A549 (cell line): Measurements from ENCODE around the gene ALX3. TPM values are rescaled to one million over a fixed set of nuclear protein-coding genes. Genes with fewer than 3 reads are reported as not detected.

Experiments
- ATAC-seq, 2 experiments: fragments of 200-7000 bp in 1 of 2; fragments of >200 bp in 1 of 2; cut with Nextera tagmentation in 1 of 2; cut with Tn5 transposase in 1 of 2; 3 replicates each; pipeline versions ENCODE4 v1.8.0 to v1.9.1; 2018 to 2020; ENCODE audit warnings: mild to moderate bottlenecking in 1 of 2, moderate library complexity in 1 of 2
- CTCF ChIA-PET: fragments of 300-600 bp; sonication (Branson Sonifier 250); formaldehyde crosslinking; extraction: SDS; loops from one replicate; lab custom pipeline; 2021; ENCODE audit warnings: antibody characterized with exemption, inconsistent platforms; lab: Yijun Ruan, JAX
- POLR2A ChIA-PET: fragments of 350-600 bp; formaldehyde crosslinking; extraction: SDS; loops from one replicate; lab custom pipeline; 2021; ENCODE audit warnings: antibody characterized with exemption, inconsistent platforms; lab: Yijun Ruan, JAX
- DNase-seq, 2 experiments: peaks; one replicate each; pipeline versions ENCODE4 v3.0.0 to v3.0.0-alpha.2; 2011 to 2016; ENCODE audit warnings: low read depth in 1 of 2, low spot score in 1 of 2
- FAIRE-seq: peaks from 2 replicates; lab custom pipeline; 2011; peaks lifted over from hg19 to GRCh38; lab: Jason Lieb, UNC
- H3K27ac ChIP-seq, 2 experiments: fragments of >200 bp; sonication (Bioruptor Twin); formaldehyde crosslinking; 3 replicates each; pipeline ENCODE4 v1.5.1; 2016 to 2017
- H3K4me1 ChIP-seq: fragments of >200 bp; sonication (Bioruptor Twin); formaldehyde crosslinking; 3 replicates; pipeline ENCODE4 v1.6.1; 2016
- H3K4me2 ChIP-seq: fragments of >200 bp; sonication (Bioruptor Twin); formaldehyde crosslinking; 3 replicates; pipeline ENCODE4 v1.6.1; 2016
- H3K4me3 ChIP-seq: fragments of >200 bp; sonication (Bioruptor Twin); formaldehyde crosslinking; 3 replicates; pipeline ENCODE4 v1.5.1; 2016
- H3K9me3 ChIP-seq: fragments of >200 bp; sonication (Bioruptor Twin); formaldehyde crosslinking; 3 replicates; pipeline ENCODE4 v1.6.1; 2016
- BHLHE40 ChIP-seq: IDR thresholded peaks from 2 replicates; pipeline ENCODE4 v1.6.1; 2012; ENCODE audit warnings: low read depth, low read length, inconsistent platforms
- CBX2 ChIP-seq: fragments of 200-600 bp; sonication (generic); IDR thresholded peaks from 2 replicates; pipeline ENCODE4 v1.6.1; 2016; ENCODE audit warnings: low read depth, mild to moderate bottlenecking, borderline replicate concordance
- EHF ChIP-seq: fragments of 250-450 bp; sonication (Bioruptor Pico); IDR thresholded peaks from 2 replicates; pipeline ENCODE4 v1.5.0; 2020; ENCODE audit warnings: mild to moderate bottlenecking
- FOXS1 ChIP-seq: fragments of 250-450 bp; sonication (Bioruptor Pico); IDR thresholded peaks from 2 replicates; pipeline ENCODE4 v1.5.0; 2020; ENCODE audit warnings: mild to moderate bottlenecking, moderate library complexity
- GATA3 ChIP-seq: IDR thresholded peaks from 2 replicates; pipeline ENCODE4 v1.6.1; 2012; ENCODE audit warnings: borderline replicate concordance
- HEYL ChIP-seq: fragments of 250-450 bp; sonication (Bioruptor Pico); IDR thresholded peaks from 2 replicates; pipeline ENCODE4 v1.8.0; 2021; ENCODE audit warnings: mild to moderate bottlenecking, moderate library complexity
- HOXB5 ChIP-seq: fragments of 250-450 bp; sonication (Bioruptor Pico); IDR thresholded peaks from 2 replicates; pipeline ENCODE4 v1.5.0; 2020; ENCODE audit warnings: mild to moderate bottlenecking, moderate library complexity
- JUN ChIP-seq, 2 experiments: fragments of >200 bp; sonication (Bioruptor Twin); formaldehyde crosslinking; IDR thresholded peaks; 2 replicates in 1 of 2; 3 replicates in 1 of 2; pipeline ENCODE4 v1.6.1; 2016 to 2017
- MAFK ChIP-seq: fragments of 450-650 bp; IDR thresholded peaks from 2 replicates; pipeline ENCODE4 v1.6.1; 2014; ENCODE audit not compliant: partially characterized antibody
- MAZ ChIP-seq: fragments of 150-350 bp; IDR thresholded peaks from 2 replicates; pipeline ENCODE4 v1.6.1; 2014; ENCODE audit warnings: antibody characterized with exemption, low read depth, low read length, borderline replicate concordance
- NFE2L2 ChIP-seq: fragments of 150-350 bp; conservative IDR thresholded peaks from 2 replicates; pipeline ENCODE4 v1.6.1; 2014; ENCODE audit warnings: low read length
- NR3C1 ChIP-seq: fragments of >200 bp; sonication (Bioruptor Twin); formaldehyde crosslinking; IDR thresholded peaks from 3 replicates; pipeline ENCODE4 v1.6.1; 2017
- POLR2A ChIP-seq: IDR thresholded peaks from 2 replicates; pipeline ENCODE4 v1.6.1; 2012; ENCODE audit warnings: mild to moderate bottlenecking, low read length
- RAD21 ChIP-seq, 2 experiments: fragments of >200 bp in 1 of 2; sonication (Bioruptor Twin) in 1 of 2; formaldehyde crosslinking in 1 of 2; IDR thresholded peaks in 1 of 2; conservative IDR thresholded peaks in 1 of 2; 2 replicates in 1 of 2; 3 replicates in 1 of 2; pipeline ENCODE4 v1.6.1; 2012 to 2018; ENCODE audit warnings: inconsistent platforms in 1 of 2
- RCOR1 ChIP-seq: fragments of 150-350 bp; IDR thresholded peaks from 2 replicates; pipeline ENCODE4 v1.6.1; 2014; ENCODE audit warnings: antibody characterized with exemption, low read length, low read depth
- RNF2 ChIP-seq: fragments of 200-600 bp; sonication (generic); IDR thresholded peaks from 2 replicates; pipeline ENCODE4 v1.6.1; 2016; ENCODE audit warnings: low read depth, mild to moderate bottlenecking, antibody characterized with exemption, moderate library complexity, borderline replicate concordance
- SMC3 ChIP-seq: fragments of >200 bp; sonication (Bioruptor Twin); formaldehyde crosslinking; IDR thresholded peaks from 3 replicates; pipeline ENCODE4 v1.6.1; 2018; ENCODE audit warnings: inconsistent platforms
- TFCP2L1 ChIP-seq: fragments of 250-450 bp; sonication (Bioruptor Pico); IDR thresholded peaks from 2 replicates; pipeline ENCODE4 v1.5.0; 2021; ENCODE audit warnings: mild to moderate bottlenecking
- ZNF302 ChIP-seq: fragments of 250-450 bp; sonication (Bioruptor Pico); IDR thresholded peaks from 2 replicates; pipeline ENCODE4 v1.9.0; 2021; ENCODE audit warnings: inconsistent platforms, mild to moderate bottlenecking, moderate library complexity
- ZSCAN20 ChIP-seq: fragments of 250-450 bp; sonication (Bioruptor Pico); IDR thresholded peaks from 2 replicates; pipeline ENCODE4 v1.8.0; 2022; ENCODE audit warnings: mild to moderate bottlenecking, moderate library complexity
- WGBS: methylation state at CpG from one replicate; pipeline ENCODE4 v1.1.6; 2017; ENCODE audit errors: missing lambda C conversion rate; 5-methylcytosine and 5-hydroxymethylcytosine counted together
- polyA plus RNA-seq, 4 experiments: library from polyadenylated mRNA; depleted of rRNA in 3 of 4; stranded (reverse); fragments of >200 nt; fragmentation: RNase III in 1 of 4; extraction: RNeasy Plus Mini Kit Qiagen cat#74134 plus additional on column Dnase treatment in 1 of 4; gene quantifications; 2 replicates in 3 of 4; 3 replicates in 1 of 4; pipeline ENCODE4 v1.2.3, GENCODE V29; 2011 to 2017
- TF ChIP-seq, protein P1 (sequence below): fragments of >200 bp; sonication (Bioruptor Twin); formaldehyde crosslinking; IDR thresholded peaks from 2 replicates; pipeline ENCODE4 v1.6.1; 2016
- TF ChIP-seq, protein P2 (sequence below): fragments of 450-650 bp; IDR thresholded peaks from 2 replicates; pipeline ENCODE4 v1.6.1; 2014; ENCODE audit warnings: antibody characterized with exemption
- TF ChIP-seq, protein P3 (sequence below): fragments of 250-450 bp; sonication (Bioruptor Pico); IDR thresholded peaks from 2 replicates; pipeline ENCODE4 v1.5.0; 2021; ENCODE audit warnings: mild to moderate bottlenecking, moderate library complexity, borderline replicate concordance
- TF ChIP-seq, protein P4 (sequence below): IDR thresholded peaks from 2 replicates; pipeline ENCODE4 v1.6.1; 2012; ENCODE audit warnings: low read depth, borderline replicate concordance
- TF ChIP-seq, protein P5 (sequence below): fragments of 150-350 bp; IDR thresholded peaks from 2 replicates; pipeline ENCODE4 v1.6.1; 2014; ENCODE audit warnings: low read depth, mild to moderate bottlenecking, low read length
- TF ChIP-seq, protein P6 (sequence below): IDR thresholded peaks from 2 replicates; pipeline ENCODE4 v1.6.1; 2012

The ALX3 gene
- polyA plus RNA-seq, 2 of the 4 experiments (the other 2 are of a cell fraction) = not detected

DNA sequence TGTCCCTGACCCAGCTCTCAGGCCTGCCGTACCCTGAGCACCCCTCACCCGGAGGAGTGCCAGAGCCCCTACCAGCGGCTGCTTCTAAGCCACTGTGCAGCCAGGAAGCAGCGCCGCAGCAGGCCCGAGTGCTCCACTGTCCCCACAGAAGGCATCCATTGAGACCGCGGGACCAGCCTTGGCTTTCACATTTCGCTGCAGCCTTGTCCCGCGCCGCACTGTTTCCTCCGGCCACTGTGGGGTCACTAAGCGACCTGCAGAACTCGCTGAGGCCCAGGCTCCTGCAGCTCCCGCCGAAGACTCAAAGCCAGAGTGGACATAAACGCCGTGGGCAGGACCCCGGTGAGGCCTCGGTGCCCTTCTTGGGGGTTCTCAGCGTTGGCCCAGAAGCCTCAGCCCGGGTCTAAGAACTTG lies 3.0 kb downstream of the ALX3 start:
- Histone ChIP-seq H3K9me3 (no peaks in the 10 kb centered on the region), H3K4me3 (no peak overlapping the region), H3K4me1 (no peaks in the 10 kb centered on the region), H3K27ac (no peak overlapping the region), H3K4me2 (no peak overlapping the region)
- ATAC-seq = no peak; a peak in 1 of 6 replicates
- 96% methylated on average over 9 of the region's 23 CpGs for WGBS
- TF ChIP-seq, protein P1, sequence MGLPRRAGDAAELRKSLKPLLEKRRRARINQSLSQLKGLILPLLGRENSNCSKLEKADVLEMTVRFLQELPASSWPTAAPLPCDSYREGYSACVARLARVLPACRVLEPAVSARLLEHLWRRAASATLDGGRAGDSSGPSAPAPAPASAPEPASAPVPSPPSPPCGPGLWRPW = no peak
- TF ChIP-seq HEYL (CRISPR knock-in tag) (no peak), CBX2 (no peak), TFCP2L1 (CRISPR knock-in tag) (no peak), ZSCAN20 (CRISPR knock-in tag) (no peak), RCOR1 (no peak), POLR2A (no peak), JUN (IDR thresholded peaks at IDR 0.05) (no peak), HOXB5 (CRISPR knock-in tag) (no peak), BHLHE40 (no peak)
- TF ChIP-seq, protein P2, sequence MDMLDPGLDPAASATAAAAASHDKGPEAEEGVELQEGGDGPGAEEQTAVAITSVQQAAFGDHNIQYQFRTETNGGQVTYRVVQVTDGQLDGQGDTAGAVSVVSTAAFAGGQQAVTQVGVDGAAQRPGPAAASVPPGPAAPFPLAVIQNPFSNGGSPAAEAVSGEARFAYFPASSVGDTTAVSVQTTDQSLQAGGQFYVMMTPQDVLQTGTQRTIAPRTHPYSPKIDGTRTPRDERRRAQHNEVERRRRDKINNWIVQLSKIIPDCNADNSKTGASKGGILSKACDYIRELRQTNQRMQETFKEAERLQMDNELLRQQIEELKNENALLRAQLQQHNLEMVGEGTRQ = no peak
- TF ChIP-seq, protein P3, sequence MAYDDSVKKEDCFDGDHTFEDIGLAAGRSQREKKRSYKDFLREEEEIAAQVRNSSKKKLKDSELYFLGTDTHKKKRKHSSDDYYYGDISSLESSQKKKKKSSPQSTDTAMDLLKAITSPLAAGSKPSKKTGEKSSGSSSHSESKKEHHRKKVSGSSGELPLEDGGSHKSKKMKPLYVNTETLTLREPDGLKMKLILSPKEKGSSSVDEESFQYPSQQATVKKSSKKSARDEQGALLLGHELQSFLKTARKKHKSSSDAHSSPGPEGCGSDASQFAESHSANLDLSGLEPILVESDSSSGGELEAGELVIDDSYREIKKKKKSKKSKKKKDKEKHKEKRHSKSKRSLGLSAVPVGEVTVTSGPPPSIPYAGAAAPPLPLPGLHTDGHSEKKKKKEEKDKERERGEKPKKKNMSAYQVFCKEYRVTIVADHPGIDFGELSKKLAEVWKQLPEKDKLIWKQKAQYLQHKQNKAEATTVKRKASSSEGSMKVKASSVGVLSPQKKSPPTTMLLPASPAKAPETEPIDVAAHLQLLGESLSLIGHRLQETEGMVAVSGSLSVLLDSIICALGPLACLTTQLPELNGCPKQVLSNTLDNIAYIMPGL (CRISPR knock-in tag) = no peak
- POLR2A ChIA-PET = interaction anchor here (0.5 kb wide), 1 partner anchor 316 kb away, joined by 4 read pairs; no protein-coding TSS in a partner anchor
- DNase-seq = no peak
- FAIRE-seq = no peak
- CTCF ChIA-PET = interaction anchor here (10.3 kb wide), 1 partner anchor 18 kb away, joined by 130 read pairs; no protein-coding TSS in a partner anchor

DNA sequence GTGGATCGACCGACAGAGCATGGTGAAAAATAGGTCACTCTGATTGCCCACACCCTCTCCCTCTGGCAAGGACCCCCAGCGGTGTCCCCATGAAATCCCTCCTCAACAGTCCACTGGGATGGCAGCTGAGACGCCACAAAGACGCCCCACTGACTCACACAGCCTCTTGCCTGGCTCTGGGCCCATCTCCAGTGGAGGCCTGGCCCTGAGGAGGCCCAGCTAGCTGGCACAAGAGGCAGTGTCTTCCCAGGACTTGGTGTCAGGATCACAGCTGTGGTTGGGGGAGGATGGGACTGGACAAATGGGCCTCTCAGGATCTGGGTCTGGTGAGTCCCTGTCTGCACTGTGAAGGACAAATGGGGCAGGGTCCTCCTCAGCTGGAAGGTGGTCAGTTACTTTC lies 4.6 kb downstream of the ALX3 start:
- WGBS = 84% methylated on average over 4 of the region's 5 CpGs
- H3K4me3 ChIP-seq = no peak overlapping the region
- POLR2A ChIA-PET = interaction anchor here (0.6 to 0.8 kb wide), 2 partner anchors 31 to 273 kb away, joined by 3 to 4 read pairs; partner anchors contain the start of gene STRIP1
- no peaks in the 10 kb centered on the region for H3K9me3 ChIP-seq
- no peak for FAIRE-seq
- CTCF ChIA-PET = interaction anchor here (1.1 to 10.3 kb wide), 2 partner anchors 16 to 39 kb away, joined by 4 to 130 read pairs; no protein-coding TSS in a partner anchor
- no peak overlapping the region for H3K27ac ChIP-seq
- no peaks in the 10 kb centered on the region for H3K4me1 ChIP-seq
- DNase-seq = no peak
- no peak overlapping the region for H3K4me2 ChIP-seq
- ATAC-seq = no peak
- TF ChIP-seq MAZ (no peak), POLR2A (no peak), HEYL (CRISPR knock-in tag) (no peak), SMC3 (no peak), MAFK (no peak), NR3C1 (no peak), FOXS1 (CRISPR knock-in tag) (no peak), EHF (CRISPR knock-in tag) (no peak), NFE2L2 (no peak), RAD21 (conservative IDR thresholded peaks at IDR 0.05 in 1 of 2, IDR thresholded peaks at IDR 0.05 in 1 of 2) (no peak), ZSCAN20 (CRISPR knock-in tag) (no peak), ZNF302 (CRISPR knock-in tag) (no peak), GATA3 (no peak), RNF2 (no peak), TFCP2L1 (CRISPR knock-in tag) (no peak)
- TF ChIP-seq, protein P1 = no peak
- TF ChIP-seq, protein P4, sequence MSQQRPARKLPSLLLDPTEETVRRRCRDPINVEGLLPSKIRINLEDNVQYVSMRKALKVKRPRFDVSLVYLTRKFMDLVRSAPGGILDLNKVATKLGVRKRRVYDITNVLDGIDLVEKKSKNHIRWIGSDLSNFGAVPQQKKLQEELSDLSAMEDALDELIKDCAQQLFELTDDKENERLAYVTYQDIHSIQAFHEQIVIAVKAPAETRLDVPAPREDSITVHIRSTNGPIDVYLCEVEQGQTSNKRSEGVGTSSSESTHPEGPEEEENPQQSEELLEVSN = no peak
- TF ChIP-seq, protein P5, sequence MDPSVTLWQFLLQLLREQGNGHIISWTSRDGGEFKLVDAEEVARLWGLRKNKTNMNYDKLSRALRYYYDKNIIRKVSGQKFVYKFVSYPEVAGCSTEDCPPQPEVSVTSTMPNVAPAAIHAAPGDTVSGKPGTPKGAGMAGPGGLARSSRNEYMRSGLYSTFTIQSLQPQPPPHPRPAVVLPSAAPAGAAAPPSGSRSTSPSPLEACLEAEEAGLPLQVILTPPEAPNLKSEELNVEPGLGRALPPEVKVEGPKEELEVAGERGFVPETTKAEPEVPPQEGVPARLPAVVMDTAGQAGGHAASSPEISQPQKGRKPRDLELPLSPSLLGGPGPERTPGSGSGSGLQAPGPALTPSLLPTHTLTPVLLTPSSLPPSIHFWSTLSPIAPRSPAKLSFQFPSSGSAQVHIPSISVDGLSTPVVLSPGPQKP = no peak
- TF ChIP-seq, protein P6, sequence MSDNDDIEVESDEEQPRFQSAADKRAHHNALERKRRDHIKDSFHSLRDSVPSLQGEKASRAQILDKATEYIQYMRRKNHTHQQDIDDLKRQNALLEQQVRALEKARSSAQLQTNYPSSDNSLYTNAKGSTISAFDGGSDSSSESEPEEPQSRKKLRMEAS = no peak
